Measurements from ENCODE around the gene OPN5. TPM values are rescaled to one million over a fixed set of nuclear protein-coding genes. Genes with fewer than 3 reads are reported as not detected.

The OPN5 gene
- total RNA-seq, 1 experiment from 2014 or later = not detected

DNA sequence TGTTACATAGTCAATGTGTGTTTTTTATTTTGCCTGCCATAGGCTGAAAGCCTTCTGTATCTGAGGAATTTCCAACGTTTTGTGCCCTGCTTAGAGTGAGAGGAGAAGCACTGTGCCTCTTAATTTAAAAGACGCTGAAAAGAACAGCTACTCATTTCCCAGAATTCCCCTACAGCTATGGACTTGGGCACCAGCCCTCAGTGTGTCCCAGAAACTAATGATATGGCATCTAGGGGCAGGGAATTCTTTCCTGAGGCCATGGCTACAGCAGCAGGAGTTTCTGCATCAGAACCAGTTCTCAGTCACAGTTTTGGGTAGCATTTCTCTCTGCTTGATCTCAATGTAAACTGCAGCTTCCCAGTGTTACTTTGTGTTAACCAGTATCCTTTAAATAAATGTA is 20.2 kb downstream of the OPN5 start:
- TF ChIP-seq, protein P1, sequence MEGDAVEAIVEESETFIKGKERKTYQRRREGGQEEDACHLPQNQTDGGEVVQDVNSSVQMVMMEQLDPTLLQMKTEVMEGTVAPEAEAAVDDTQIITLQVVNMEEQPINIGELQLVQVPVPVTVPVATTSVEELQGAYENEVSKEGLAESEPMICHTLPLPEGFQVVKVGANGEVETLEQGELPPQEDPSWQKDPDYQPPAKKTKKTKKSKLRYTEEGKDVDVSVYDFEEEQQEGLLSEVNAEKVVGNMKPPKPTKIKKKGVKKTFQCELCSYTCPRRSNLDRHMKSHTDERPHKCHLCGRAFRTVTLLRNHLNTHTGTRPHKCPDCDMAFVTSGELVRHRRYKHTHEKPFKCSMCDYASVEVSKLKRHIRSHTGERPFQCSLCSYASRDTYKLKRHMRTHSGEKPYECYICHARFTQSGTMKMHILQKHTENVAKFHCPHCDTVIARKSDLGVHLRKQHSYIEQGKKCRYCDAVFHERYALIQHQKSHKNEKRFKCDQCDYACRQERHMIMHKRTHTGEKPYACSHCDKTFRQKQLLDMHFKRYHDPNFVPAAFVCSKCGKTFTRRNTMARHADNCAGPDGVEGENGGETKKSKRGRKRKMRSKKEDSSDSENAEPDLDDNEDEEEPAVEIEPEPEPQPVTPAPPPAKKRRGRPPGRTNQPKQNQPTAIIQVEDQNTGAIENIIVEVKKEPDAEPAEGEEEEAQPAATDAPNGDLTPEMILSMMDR (IDR thresholded peaks at IDR 0.05; ENCODE audit: unreplicated experiment) = no peak
- no TSS peak for BruUV-seq (replicated peaks)
- Mint-ChIP-seq H3K9me3 (ENCODE audit: low read depth, unreplicated experiment) (no peaks in the 10 kb centered on the region), H3K36me3 (ENCODE audit: insufficient read depth, unreplicated experiment) (no peaks in the 10 kb centered on the region), H3K4me3 (ENCODE audit: low read depth, unreplicated experiment) (no peak overlapping the region), H3K27ac (ENCODE audit: unreplicated experiment) (no peak overlapping the region), H3K27me3 (ENCODE audit: unreplicated experiment) (no peaks in the 10 kb centered on the region), H3K4me1 (ENCODE audit: low read depth, unreplicated experiment) (no peaks in the 10 kb centered on the region)
- DNase-seq = no peak
- CTCF ChIA-PET = no interaction called here
- intact Hi-C loops (cut with micrococcal nuclease; ENCODE audit: unreplicated experiment) = no loop called here

DNA sequence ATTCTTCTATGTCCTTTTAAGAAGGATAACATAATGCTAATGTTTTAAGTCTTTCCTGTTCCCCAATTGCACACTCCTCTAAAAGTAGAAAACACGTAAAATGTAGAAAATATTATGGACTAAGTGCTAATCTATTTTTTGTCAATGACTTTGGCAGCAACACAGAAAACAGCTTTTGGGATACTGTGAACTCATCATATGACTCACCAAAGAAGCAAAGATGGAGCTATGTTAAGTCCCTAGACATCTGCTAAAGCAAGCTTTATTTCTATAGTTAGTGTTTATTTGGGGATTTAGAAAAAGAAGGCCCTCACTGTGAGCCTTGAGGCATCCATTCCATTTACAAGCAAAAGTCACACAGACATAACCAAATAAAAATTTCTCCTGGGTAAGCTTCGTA is 23.0 kb downstream of the OPN5 start:
- no TSS peak for BruUV-seq (replicated peaks)
- Mint-ChIP-seq H3K4me1 (ENCODE audit: low read depth, unreplicated experiment) (no peaks in the 10 kb centered on the region), H3K9me3 (ENCODE audit: low read depth, unreplicated experiment) (no peaks in the 10 kb centered on the region), H3K27ac (ENCODE audit: unreplicated experiment) (no peak overlapping the region), H3K27me3 (ENCODE audit: unreplicated experiment) (peaks cover 12% of the 10 kb centered on the region), H3K4me3 (ENCODE audit: low read depth, unreplicated experiment) (no peak overlapping the region), H3K36me3 (ENCODE audit: insufficient read depth, unreplicated experiment) (no peaks in the 10 kb centered on the region)
- TF ChIP-seq, protein P1 (IDR thresholded peaks at IDR 0.05; ENCODE audit: unreplicated experiment) = no peak
- CTCF ChIA-PET = no interaction called here
- DNase-seq = no peak
- intact Hi-C loops (cut with micrococcal nuclease; ENCODE audit: unreplicated experiment) = no loop called here

GRCh38 chr6:47809873-47810272 is 28.0 kb downstream of the OPN5 start:
- intact Hi-C loops (cut with micrococcal nuclease; ENCODE audit: unreplicated experiment) = no loop called here
- CTCF ChIA-PET = no interaction called here
- no peak for DNase-seq
- TF ChIP-seq, protein P1 (IDR thresholded peaks at IDR 0.05; ENCODE audit: unreplicated experiment) = no peak
- H3K36me3 Mint-ChIP-seq (ENCODE audit: insufficient read depth, unreplicated experiment) = no peaks in the 10 kb centered on the region
- H3K27ac Mint-ChIP-seq (ENCODE audit: unreplicated experiment) = no peak overlapping the region
- H3K27me3 Mint-ChIP-seq (ENCODE audit: unreplicated experiment) = peaks cover 37% of the 10 kb centered on the region
- H3K4me1 Mint-ChIP-seq (ENCODE audit: low read depth, unreplicated experiment) = no peaks in the 10 kb centered on the region
- no TSS peak for BruUV-seq (replicated peaks)
- H3K4me3 Mint-ChIP-seq (ENCODE audit: low read depth, unreplicated experiment) = no peak overlapping the region
- H3K9me3 Mint-ChIP-seq (ENCODE audit: low read depth, unreplicated experiment) = no peaks in the 10 kb centered on the region

GRCh38 chr6:47810885-47811284 is 29.1 kb downstream of the OPN5 start:
- Mint-ChIP-seq H3K27ac (ENCODE audit: unreplicated experiment) (no peak overlapping the region), H3K4me1 (ENCODE audit: low read depth, unreplicated experiment) (no peaks in the 10 kb centered on the region), H3K36me3 (ENCODE audit: insufficient read depth, unreplicated experiment) (no peaks in the 10 kb centered on the region), H3K4me3 (ENCODE audit: low read depth, unreplicated experiment) (no peak overlapping the region), H3K9me3 (ENCODE audit: low read depth, unreplicated experiment) (no peaks in the 10 kb centered on the region), H3K27me3 (ENCODE audit: unreplicated experiment) (peaks cover 37% of the 10 kb centered on the region)
- CTCF ChIA-PET = no interaction called here
- intact Hi-C loops (cut with micrococcal nuclease; ENCODE audit: unreplicated experiment) = no loop called here
- TF ChIP-seq, protein P1 (IDR thresholded peaks at IDR 0.05; ENCODE audit: unreplicated experiment) = no peak
- BruUV-seq (replicated peaks) = no TSS peak
- no peak for DNase-seq

GRCh38 chr6:47811443-47811842 is 29.6 kb downstream of the OPN5 start:
- TF ChIP-seq, protein P1 (IDR thresholded peaks at IDR 0.05; ENCODE audit: unreplicated experiment) = no peak
- intact Hi-C loops (cut with micrococcal nuclease; ENCODE audit: unreplicated experiment) = no loop called here
- Mint-ChIP-seq H3K36me3 (ENCODE audit: insufficient read depth, unreplicated experiment) (no peaks in the 10 kb centered on the region), H3K9me3 (ENCODE audit: low read depth, unreplicated experiment) (no peaks in the 10 kb centered on the region), H3K27ac (ENCODE audit: unreplicated experiment) (no peak overlapping the region), H3K4me1 (ENCODE audit: low read depth, unreplicated experiment) (no peaks in the 10 kb centered on the region), H3K4me3 (ENCODE audit: low read depth, unreplicated experiment) (no peak overlapping the region), H3K27me3 (ENCODE audit: unreplicated experiment) (peaks cover 37% of the 10 kb centered on the region)
- no peak for DNase-seq
- CTCF ChIA-PET = no interaction called here
- BruUV-seq (replicated peaks) = no TSS peak
